Upper lobe of right lung (tissue), 1 donor: Measurements from ENCODE around the gene SHROOM3. TPM values are rescaled to one million over a fixed set of nuclear protein-coding genes. Genes with fewer than 3 reads are reported as not detected.

Experiments used
- ATAC-seq: fragments of 200-7000 bp; cut with Tn5 transposase; one replicate; pipeline ENCODE4 v1.9.1; 2020; ENCODE audit warnings: mild to moderate bottlenecking, moderate library complexity
- DNase-seq: peaks from one replicate; pipeline ENCODE4 v3.0.0-alpha.2; 2020
- H3K27ac ChIP-seq: fragments of 200-600 bp; one replicate; pipeline ENCODE4 v1.8.0; 2022
- H3K27me3 ChIP-seq: fragments of 200-600 bp; one replicate; pipeline ENCODE4 v1.8.0; 2022; ENCODE audit warnings: mild to moderate bottlenecking
- H3K36me3 ChIP-seq: fragments of 200-600 bp; one replicate; pipeline ENCODE4 v1.8.0; 2022
- H3K4me1 ChIP-seq: fragments of 200-600 bp; one replicate; pipeline ENCODE4 v1.8.0; 2022
- H3K4me3 ChIP-seq: fragments of 200-600 bp; one replicate; pipeline ENCODE4 v1.8.0; 2022; ENCODE audit warnings: mild to moderate bottlenecking
- H3K9me3 ChIP-seq: fragments of 200-600 bp; one replicate; pipeline ENCODE4 v1.8.0; 2022
- CTCF ChIP-seq: fragments of 200-600 bp; IDR thresholded peaks from one replicate; pipeline ENCODE4 v1.8.0; 2022; ENCODE audit warnings: antibody characterized with exemption
- intact Hi-C: fragments of 100-400 bp; cut with DNase I; formaldehyde crosslinking; loops from one replicate; pipeline ENCODE4 v1.11.0; 2022
- total RNA-seq: library from RNA; stranded (reverse); fragmentation: NEBNext Ultra II Directional; extraction: Animal tissue kit (Norgen Biotek cat#: 25700); gene quantifications from one replicate; pipeline ENCODE4 v1.2.1, GENCODE V29; 2021
- donor health status: DM: no; HTN: yes; CAD: no; lungs with severe emphysema.

SHROOM3 gene
- total RNA-seq, 1 donor from 2014 or later, result 73.3 TPM

DNA sequence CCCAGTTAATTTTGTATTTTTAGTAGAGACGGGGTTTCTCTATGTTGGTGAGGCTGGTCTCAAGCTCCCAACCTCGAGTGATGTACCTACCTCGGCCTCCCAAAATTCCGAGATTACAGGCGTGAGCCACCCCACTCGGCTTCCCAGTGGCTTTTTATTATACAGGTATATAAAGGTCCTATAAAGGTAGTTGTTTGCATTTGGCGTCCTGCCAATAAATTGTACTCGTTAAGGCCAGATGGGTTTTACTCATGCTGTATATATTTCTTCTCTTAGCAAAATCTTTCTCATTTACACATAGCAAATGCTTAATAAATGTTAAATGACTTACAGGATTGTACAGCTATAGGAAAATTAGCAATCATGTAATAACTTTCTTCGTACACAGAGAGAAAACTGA lies 6.9 kb downstream of the SHROOM3 start:
- Histone ChIP-seq H3K27ac (no peak overlapping the region), H3K4me3 (no peak overlapping the region), H3K9me3 (no peaks in the 10 kb centered on the region), H3K4me1 (no peaks in the 10 kb centered on the region), H3K36me3 (no peaks in the 10 kb centered on the region), H3K27me3 (no peaks in the 10 kb centered on the region)
- intact Hi-C loops, result no loop called here
- ATAC-seq (no peak), DNase-seq (no peak)
- TF ChIP-seq CTCF, result no peak

DNA sequence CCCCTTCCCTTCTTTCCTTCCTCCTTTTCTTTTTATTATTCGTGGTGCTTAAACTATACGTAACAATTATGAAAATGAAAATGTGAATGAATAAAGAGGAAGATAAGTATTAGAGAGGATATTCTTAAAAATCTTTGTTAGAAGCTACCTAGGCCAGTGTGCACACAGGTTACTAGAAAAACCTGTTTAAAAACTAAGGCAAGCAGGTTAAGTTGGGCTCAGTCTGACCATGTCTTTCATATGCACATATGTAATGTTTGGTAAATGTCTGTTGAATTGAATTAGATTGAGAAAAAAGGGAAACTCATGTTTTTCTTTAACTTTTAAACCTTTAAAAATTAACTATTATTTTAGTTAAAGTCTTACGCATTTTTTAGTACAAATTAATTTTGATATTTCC lies 7.8 kb downstream of the SHROOM3 start:
- no peak overlapping the region for H3K27ac ChIP-seq
- no peak overlapping the region for H3K4me3 ChIP-seq
- no peak for DNase-seq
- no peak for TF ChIP-seq CTCF
- no peak for ATAC-seq
- H3K36me3 ChIP-seq, result no peaks in the 10 kb centered on the region
- H3K4me1 ChIP-seq, result no peaks in the 10 kb centered on the region
- no peaks in the 10 kb centered on the region for H3K27me3 ChIP-seq
- no peaks in the 10 kb centered on the region for H3K9me3 ChIP-seq
- intact Hi-C loops, result no loop called here

DNA sequence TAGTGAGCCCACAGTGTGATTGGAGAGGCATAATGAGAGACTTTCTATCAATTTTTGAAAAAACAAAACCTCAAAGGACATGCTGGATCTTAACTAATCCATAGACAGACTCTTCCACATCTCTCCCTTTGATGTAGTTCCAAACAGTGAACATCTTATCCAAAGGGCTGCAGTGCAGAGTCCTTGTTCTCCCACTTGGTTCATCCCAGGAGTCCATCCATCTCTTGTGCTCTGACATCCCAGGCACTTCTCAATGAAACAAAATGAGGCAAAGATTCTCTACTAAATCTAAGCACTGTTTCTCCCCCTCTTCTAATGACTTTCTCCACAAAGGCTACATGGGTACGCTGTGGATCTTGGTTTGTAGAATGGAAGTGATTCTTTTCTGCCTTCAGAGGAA lies 8.3 kb downstream of the SHROOM3 start:
- H3K4me1 ChIP-seq, result no peaks in the 10 kb centered on the region
- H3K4me3 ChIP-seq, result no peak overlapping the region
- TF ChIP-seq CTCF, result no peak
- no peaks in the 10 kb centered on the region for H3K36me3 ChIP-seq
- ATAC-seq (no peak), DNase-seq (no peak)
- intact Hi-C loops, result no loop called here
- no peaks in the 10 kb centered on the region for H3K9me3 ChIP-seq
- H3K27ac ChIP-seq, result no peak overlapping the region
- no peaks in the 10 kb centered on the region for H3K27me3 ChIP-seq

- H3K9me3 ChIP-seq, result no peaks in the 10 kb centered on the region
- H3K36me3 ChIP-seq, result no peaks in the 10 kb centered on the region
- H3K27me3 ChIP-seq, result no peaks in the 10 kb centered on the region
- DNase-seq (no peak), ATAC-seq (no peak)
- H3K27ac ChIP-seq, result no peak overlapping the region
- intact Hi-C loops, result no loop called here
- H3K4me1 ChIP-seq, result no peaks in the 10 kb centered on the region
- H3K4me3 ChIP-seq, result no peak overlapping the region
- TF ChIP-seq CTCF, result no peak
These were observed 10.9 kb downstream of the SHROOM3 start for GRCh38 chr4:76445911-76446310.

GRCh38 chr4:76447393-76447851 lies 12.4 kb downstream of the SHROOM3 start:
- Histone ChIP-seq H3K9me3 (no peaks in the 10 kb centered on the region), H3K36me3 (no peaks in the 10 kb centered on the region), H3K27me3 (no peaks in the 10 kb centered on the region), H3K4me3 (no peak overlapping the region), H3K4me1 (no peaks in the 10 kb centered on the region), H3K27ac (no peak overlapping the region)
- DNase-seq (no peak), ATAC-seq (no peak)
- intact Hi-C loops, result no loop called here
- no peak for TF ChIP-seq CTCF

DNA sequence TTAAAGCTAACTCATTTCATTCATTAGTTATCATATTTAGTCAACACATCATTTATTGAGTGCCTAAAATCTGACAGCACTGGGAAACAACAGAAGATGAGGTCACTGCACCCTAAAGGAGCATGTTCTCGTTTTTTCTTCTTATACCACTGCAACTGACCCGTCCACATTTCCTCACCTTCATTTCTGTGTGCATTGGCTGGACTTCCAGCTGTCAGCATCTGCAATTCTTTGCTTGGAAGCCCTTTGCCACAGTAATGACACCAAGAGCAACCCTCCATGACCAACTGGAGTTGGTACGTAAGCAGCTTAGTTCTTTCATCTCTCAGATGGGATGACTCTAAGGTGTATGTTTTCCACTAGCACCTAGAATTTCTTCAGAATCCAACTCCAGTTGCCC lies 13.2 kb downstream of the SHROOM3 start:
- Histone ChIP-seq H3K4me1 (no peaks in the 10 kb centered on the region), H3K27me3 (no peaks in the 10 kb centered on the region), H3K36me3 (no peaks in the 10 kb centered on the region), H3K9me3 (no peaks in the 10 kb centered on the region), H3K4me3 (no peak overlapping the region), H3K27ac (no peak overlapping the region)
- TF ChIP-seq CTCF, result no peak
- no peak for ATAC-seq
- intact Hi-C loops, result no loop called here
- no peak for DNase-seq
